GM18499 (cell line): ENCODE data around the gene CEP72.
"Not testable (repeated sequence)": the region's sequence is repeated elsewhere in the genome, so short reads cannot be mapped to it uniquely, and the experiment has no call there.

Experiments
- ATAC-seq: cut with Tn5 transposase; IDR thresholded peaks from one replicate; pipeline ENCODE4 v1.9.1; 2021; ENCODE audit warnings: moderate number of reproducible peaks; ENCODE audit not compliant: insufficient read depth, unreplicated experiment

The CEP72 gene

DNA sequence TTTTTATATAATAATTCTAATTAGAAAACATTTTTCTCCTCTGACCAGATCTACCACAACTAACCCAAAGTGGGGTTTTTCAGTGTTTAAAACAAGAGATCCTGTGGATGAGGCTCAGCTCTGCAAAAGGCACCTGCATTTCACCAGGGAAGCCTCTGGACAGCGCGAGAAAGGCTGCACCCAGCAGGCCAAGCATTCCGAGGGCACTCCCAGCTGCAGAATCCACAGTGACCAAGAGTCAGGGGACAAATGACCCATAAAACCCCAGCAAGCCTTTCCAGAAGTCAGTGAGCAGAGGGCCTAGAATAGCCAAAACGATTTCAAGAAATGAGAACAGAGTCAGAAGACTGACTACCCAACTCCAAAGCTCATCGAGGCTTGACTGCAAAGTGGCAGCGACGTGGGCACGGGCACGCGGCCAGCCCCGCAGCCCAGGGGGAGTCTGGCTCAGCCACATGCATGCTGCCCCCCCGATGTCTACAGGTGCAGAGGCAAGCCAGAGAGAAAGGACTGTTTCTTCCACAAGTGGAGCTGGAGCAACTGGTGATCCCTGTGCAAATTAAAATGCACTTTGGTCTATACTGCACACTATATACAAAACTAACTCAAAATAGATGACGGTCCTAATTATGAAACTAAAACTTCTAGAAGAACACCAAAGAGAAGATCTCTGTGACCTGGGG lies 54.8 kb downstream of the CEP72 start:
- ATAC-seq: no peak

DNA sequence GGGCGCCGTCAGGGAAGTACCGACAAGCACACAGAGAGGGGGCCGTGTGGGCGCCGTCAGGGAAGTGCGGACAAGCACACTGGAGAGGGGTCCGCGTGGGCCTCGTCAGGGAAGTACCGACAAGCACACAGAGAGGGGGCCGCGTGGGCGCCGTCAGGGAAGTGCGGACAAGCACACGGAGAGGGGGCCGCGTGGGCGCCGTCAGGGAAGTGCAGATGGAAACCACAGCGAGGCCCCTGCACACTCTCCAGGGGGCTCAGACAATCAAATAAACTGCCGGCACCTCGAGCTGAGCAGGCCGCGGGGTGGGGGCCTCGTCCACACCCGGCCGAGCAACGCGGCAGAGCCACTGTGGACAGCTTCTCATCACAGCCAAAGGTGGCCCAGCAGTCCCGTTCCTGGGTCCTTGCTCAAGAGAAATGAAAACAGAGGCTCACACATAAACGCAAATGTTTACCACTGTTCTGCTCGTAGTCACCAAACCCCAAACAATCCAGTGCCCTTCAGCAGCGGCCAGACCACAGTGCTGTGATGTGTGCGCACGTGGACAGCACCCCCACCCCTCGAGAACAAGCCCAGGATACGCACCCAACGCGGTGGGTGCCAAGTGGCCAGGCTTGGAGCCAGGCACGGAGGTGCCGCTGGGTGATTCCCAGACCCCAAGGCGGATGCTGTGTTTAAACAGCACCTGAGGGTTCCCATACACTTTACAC lies 56.3 kb downstream of the CEP72 start:
- ATAC-seq: no peak

DNA sequence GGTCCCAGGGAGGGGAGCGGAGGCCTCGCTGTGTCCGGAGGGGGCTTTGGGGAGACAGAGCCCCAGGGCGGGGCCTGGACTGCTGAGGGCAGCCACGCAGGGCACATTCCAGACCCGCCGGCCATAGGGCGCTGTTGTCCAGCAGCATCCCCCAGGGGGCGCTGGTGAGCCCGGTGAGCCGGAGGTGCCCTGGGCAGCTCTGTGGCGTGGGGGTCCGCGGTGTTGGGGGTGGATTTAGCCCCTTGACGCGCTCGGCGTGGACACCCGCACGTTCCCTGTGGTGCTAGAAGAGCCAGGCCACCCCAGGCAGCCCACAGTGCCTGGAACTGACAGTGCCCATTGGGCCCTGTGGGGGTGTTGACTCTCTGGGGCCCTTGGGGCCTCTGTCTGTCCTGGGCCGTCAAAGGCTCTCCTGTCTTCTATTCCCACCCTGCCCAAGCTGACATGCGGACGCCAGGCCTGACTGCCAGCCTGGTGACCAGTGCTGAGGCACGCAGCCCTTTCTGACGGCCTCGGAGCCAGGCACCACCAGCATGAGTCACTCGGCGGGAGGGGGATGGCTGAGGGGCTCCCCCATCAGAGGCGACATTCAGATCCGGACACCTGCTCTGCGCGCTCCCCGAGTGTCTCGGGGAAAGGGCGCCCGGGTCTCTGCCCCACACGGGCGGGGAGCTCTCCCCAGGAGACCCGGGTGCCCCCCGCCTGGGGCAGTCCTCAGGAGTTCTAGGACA lies 57.1 kb downstream of the CEP72 start:
- ATAC-seq: no peak

DNA sequence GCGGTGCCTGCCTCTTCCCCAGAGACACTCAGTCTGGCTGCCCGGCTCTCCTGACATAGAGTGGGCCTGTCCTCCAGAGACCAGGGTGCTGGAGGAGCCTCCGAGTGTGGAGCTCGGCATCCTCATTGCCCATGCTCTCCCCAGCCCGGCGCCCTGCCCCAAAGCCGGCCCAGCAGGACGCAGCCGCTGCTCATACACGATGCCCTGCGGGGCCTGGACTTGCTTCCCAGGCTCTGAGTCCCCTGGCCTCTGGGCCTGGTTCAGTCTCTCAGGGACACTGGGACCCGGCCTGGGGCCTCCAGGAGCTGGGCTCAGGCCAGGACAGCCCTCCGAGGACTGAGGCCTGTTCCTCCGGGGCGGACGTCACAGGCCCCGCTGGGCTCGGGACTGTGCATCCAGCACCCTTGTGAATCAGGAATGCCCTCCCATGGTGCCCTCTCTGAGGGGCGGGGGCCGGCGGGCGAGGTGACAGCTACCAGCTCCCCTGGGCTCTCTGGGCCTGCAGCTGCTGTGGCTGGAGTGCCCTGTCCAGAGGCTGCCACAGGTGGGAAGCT lies 57.8 kb downstream of the CEP72 start:
- ATAC-seq: no peak

DNA sequence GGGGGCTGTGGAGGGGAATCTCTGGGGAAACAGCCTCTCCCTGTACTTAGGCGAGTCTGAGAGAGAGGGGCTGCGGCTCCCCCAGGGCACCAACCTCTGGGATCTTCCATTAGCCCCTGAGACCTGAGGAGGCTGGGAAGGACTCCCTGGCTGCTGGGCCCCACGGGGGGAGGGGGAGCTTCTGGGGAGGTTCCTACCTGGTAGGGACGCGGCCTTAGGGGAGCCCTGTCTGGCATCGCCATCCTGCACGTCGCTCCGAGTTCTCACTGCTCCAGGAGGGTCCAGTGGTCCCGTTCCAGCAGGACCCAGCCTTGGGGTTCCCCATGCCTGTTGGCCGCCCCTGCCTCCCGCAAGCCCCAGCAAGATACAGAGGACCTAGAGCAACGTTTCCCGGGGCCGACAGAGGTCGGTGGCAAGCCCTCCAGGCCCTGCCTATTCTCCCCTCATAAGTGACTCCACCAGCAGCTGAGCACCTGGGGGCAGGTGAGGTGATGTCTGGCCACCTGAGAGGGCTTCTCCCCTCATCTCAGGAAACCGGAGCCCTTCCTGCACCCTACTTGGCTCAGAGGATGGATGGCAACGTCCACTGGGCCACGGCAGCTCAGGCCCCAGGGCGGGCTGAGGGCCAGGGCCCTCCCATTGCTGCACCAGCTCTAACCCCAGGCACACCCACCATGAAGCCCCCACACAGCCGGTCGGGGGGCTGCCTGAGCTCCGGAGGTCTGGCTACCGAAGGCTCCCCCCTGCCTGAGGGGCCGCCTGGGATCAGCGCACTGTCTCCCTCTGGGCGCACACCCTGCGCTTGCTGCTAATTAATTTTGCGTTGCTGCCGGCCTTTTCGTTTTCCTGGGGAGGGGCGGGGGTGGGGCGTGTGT lies 58.5 kb downstream of the CEP72 start:
- ATAC-seq: no peak

DNA sequence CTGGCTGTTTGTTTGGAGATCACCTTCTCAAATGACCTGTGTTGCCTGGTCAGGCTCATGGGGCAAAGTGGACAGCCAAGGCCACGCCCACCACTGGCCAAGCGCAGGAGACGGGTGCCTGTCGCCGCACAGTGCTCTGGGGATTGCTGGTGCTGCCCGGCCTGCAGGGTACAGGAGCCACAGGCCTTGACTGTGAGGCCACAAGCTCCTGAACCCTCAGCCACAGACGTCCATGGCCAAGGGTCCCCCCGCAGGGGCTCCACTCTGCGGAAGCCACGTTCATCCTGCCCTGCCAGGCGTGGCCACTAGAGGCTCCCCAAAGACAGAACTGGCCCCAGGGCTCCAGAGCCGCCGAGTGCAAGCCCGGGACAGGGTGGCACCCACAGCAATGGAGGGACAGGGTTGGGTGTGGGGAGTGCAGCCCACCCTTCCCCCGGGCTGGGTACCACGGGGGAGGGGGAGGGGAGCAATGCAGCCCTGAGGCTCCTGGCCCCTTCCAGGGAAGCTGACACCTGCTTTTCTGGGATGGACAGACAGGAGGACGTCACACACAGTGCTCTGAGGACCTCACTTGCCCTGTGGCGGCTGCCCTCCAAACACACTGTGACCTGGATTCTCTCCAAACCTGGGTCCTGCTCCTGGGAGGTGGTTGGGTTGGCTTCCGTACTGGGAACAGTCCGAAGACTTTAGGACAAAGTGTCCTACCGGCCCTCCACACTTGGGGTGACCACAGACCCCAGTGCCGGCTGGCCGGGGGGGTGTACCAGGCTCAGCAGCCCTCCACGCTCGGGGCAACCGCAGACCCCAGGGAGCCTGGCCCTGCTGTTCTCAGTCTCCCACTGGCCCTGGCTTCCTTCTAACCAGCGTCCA lies 59.6 kb downstream of the CEP72 start:
- ATAC-seq: no peak

DNA sequence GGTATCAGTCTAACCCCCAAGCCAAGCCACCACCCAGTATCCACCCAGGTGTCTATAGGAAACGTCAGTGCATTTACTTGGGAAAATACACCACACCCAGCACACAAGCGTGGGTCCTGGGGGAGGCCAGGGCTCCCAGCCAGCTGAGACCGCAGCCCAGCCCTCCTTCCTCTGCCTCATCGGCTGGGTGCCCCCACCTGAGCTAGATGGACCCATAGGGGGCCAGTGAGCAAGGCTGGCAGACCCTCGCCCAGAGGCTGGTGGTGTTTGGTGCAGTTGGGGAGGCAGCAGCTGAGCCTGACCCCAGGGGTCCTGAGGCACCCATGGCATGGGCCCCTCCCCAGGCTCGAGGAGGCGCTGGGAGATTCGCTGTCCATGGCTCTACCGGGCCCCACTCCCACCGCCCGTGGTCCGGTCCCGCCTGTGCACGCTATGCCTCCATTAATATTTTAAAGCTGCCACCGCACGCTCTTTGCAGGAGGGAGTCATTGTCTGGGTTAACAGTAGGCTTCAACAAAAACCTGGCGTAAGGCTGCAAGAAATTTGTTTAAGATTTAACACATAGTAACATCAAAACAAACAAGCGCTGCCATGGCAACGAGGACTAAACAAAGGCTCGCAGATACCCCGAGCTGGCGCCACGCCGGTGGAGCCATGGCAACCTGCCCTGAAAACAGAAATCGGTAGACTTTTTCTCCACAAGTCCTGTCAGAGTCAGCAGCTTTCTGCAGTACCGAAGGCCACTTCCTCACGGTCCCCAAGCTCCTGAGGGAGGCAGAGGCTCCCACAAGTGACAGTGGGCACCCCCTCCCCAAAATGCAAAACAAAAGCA lies 60.4 kb downstream of the CEP72 start:
- no peak for ATAC-seq

DNA sequence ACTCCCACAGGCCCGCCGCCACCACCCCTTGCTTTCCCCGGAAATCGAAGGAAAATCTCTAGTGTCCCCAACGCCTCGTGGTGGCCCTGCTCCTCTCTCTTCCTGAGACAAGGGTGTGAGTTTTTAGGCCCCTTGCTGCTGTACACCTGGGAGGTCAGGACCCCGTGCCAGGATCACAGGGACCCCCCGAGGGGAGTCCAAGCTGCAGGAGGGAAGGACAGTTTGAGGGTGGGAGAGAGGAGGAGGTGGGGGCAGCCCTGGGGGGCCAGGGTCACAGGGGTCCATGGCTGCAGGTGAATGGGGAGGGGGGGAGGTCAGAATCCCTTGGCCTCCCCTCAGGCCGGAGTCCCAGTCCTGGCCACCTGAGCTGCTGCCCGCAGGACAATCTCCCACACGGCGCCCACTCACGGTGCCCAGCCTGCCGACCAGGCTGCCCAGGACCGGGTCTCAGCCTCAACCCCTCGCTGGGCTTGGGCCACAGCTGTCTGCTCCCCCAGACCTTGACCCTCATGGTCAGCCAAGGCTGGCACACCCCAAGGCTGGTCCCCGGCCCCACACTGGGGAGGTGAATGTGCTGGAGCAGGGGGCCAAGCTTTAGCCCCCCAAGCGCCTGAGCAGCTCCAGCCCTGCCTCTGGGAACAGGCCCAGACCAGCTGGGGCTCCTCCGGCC lies 61.2 kb downstream of the CEP72 start:
- no peak for ATAC-seq

DNA sequence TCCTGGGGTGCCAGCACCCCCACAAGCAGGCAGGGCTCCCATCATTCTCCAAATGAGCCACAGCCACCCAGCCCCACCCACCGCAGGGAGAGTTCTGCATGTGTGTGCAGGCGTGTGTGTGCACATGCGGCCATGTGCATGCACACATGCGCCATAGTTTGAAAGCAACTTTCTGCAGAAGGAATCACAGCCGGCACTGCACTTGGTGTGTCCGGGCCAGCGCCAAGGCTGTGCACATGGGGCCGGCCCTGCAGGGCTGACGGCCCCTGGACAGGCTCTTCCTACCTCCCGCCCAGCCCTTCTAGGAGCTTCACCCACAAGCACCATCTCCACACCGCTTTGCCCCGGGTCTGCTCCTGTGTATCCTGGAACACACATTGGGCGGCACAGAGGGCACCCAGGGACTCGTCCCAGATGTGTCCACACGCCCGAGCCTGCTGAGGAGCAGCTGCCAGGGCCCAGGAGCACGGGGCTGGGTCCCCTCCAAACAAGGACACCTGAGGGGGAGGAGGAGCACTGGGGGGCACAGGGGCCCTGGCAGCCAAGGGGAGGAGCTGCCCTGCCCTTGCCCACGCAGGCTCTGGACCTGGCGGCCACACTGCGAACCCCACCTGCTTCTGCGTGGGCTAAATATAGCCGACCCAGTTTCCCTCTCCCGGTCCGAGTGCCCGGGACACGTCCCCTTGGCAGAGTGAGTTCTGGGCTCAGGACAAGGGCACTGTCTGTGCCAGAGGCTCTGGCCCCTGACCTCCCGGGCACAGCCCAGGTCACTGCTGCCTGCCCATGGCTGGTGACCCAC lies 61.9 kb downstream of the CEP72 start:
- no peak for ATAC-seq

DNA sequence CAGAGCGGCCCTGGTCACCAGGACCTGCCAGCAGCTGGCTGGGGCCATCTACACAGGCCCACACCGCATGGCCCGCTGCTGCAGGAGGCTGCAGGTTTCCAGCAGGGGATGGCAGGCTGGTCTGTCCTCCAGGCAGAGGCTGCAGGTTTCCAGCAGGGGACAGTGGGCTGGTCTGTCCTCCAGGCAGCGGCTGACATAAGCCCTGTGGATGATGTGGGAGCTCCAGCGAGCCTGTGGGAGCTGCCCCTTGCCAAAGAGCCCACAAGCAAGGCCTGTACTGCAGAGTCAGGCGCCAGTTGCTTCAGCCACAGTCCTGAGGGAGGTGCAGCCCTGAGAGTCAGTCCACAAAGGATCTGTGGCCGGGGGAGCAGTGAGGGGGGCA lies 62.5 kb downstream of the CEP72 start:
- no peak for ATAC-seq

DNA sequence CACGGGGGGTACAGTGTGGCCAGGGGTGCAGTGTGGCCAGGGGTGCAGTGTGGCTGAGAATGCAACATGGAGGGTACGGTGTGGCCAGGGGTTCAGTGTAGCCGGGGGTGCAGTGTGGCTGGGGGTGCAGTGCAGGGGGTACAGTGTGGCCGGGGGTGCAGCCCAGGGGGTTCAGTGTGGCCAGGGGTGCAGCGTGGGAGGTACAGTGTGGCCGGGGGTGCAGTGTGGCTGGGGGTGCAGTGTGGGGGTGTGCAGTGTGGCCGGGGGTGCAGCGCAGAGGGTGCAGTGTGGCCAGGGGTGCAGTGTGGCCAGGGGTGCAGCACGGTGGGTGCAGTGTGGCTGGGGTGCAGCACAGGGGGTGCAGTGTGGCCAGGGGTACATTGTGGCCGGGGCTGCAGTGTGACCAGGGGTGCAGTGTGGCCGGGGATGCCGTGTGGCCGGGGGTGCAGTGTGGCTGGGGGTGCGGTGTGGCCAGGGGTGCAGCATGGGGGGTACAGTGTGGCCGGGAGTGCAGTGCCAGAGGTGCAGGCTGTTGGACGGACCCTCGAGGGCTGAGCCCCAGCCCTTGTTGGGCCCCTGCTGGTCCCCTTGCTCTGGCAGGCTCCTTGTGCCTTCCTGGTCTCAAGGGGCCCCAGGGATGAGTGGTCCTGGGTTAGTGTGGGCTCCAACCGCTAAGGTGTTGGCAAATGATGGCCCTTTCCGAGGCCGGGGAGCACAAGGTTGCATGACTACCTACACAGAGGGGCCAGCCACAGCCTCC lies 63.2 kb downstream of the CEP72 start:
- no peak for ATAC-seq

DNA sequence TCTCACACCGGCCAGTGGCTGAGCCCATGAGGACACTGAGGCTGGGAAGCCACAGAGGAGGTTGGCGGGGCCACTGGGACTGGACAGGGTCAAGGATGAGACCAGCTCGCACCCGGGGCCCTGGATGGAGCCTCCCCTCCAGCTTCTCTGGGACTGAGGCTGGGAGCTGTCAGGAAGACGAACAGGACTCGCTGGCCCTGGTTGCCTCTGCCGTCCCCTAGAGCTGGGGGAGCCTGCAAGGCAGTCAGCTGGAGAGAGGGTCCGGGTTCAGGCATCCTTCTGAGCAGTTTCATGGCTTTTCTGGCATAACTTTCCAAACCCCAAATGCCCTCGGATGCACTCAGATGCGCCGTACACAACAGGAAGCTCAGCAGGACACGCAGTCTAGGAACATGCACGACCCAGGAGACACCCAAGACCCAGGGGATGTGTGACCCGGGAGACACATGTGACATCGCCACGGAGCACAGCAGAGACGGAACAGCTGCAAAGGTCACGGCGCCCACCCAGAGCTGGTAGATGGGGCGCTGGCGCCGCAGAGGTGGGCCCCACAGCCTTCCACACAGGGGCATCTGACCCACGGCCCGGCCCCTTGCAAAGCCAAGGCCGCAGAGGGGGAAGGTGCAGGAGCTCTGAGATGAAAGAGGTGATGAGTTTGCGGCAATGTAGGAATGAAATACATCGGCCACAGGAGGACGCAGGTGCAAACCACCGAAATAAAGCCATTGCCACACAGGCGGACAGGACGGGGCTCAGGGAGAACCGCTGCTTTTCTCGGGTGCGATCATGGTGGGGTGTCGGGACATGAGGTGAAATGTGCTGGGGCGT lies 63.9 kb downstream of the CEP72 start:
- no peak for ATAC-seq

DNA sequence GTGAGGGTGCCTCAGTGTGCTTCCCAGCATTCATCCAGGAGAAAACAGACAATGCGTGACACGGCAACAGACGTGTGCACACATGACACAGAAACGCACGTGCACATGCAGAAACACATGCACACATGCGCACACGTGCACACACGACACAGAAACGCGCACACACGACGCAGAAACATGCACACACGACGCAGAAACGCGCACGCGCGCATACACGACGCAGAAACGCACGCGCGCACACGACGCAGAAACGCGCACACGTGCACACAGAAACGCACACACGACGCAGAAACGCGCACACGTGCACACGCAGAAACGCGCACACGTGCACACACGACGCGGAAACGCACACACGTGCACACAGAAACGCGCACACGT lies 64.5 kb downstream of the CEP72 start:
- ATAC-seq: no peak

DNA sequence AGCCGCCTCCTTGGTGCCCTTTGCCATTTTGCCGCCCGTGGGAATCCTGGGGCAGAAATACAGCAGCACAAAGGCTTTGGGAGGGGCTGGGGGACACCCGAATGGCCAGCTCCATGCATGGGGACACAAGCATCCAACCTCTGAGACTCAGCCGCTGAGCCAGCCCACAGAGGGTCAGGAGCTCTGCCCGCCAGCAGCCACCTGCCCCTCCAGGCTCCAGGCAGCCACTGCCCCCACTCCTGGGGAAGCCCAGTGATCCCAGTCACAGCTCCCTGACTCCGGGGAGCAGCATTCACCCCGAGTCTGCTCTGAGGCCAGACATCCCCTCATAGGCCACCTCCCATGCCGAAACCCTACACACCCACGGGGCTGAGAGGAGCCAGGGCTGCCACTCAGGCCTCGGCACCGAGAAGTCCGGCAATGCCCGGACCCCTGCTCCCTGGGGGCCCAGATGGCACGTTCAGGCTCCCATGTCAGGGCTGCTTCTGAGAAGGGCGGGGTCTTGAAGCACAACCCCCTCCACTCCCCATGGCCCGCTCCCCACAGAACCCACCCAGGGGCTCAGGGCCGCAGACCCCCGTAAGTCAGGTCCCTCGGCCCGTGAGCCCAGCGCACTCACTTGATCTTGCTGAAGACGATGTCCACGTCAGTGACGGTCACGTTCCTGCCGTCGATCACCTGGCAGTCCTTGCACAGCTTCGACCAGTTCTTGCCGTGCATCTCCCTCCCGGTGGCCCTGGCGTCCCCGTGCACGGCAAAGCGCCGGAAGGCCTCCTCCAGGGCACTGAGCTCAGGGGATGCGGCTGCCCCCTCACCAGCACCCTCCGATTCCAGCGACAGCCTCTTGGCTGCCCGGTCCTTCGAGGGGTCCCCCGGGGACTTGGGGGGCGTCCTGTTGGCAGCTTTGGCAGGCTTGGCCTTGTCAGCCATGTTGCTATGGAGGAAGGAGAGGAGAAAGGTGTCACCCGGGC lies 65.3 kb downstream of the CEP72 start:
- no peak for ATAC-seq

DNA sequence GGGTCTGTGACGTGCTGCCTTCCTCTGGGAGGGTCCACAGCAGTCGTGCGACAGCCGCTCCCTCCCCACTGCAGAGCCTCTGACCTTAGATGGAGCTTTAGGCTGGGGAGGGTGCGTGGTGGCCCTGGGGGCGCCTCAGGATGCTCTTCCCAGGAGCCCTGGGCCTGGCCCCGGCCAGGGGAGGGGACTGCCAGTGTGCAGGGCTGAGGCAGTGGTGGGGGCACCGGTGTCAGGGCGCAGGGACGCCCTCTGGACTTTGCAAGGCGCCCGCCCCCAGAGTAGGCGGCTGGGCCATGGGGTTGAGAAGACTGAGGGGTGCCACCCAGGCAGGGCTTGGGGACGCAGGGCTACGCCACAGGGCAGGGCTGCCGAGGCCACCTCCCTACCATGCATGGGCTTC lies 66.4 kb downstream of the CEP72 start:
- ATAC-seq: not testable (repeated sequence)
